ENCODE measurements around the gene WDR41.
A peak's percentile ranks its signal among the peaks of the same experiment; 100 is the strongest.

DNA sequence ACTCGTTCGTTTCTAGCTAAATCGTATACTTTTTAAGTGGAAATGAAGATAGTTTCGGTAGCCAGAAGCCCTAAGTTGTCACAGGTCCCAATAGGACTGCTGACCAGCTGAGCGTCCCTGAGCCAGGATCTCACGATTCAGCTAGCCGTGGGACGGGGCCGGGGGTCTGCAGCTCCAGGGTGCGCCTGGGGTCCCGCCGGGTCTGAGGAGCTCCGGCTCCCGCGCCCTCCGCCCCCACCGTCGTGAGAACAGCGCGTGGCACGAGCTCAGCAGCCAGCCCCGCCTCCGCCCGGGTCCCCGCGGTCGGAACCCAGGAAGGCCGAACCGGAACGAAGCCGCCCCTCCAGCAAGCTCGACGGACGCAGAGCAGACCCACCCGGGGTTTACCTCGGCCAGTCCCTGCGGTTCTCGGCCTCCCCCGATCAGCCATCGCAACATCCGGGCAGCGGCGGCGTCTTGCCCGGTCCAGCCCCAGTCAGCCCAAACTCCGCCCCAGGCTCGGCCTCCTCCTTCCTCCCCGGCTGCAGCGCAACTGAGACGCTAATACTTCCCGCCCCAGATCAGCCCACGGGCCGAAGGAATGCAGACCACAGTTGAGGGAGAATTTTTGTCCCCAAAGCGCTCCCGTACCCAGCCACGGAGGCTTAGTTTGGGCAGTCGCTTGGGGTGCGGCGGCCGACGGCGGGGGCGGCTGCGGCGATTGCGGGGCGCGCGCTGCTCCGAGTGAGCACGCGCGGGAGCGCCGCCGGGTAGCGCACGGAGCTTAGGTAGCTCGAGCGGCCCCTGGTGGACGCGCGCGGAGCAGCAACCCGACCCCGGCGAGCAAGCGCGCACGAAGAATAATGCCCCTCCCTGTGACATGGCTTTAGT is at the start of gene WDR41:
- TF ChIP-seq POLR2A (IDR thresholded peaks at IDR 0.05; ENCODE audit: low read depth, low read length), result peak; percentile 71
- no peak for TF ChIP-seq PAX5 (IDR thresholded peaks at IDR 0.05; ENCODE audit: insufficient read depth, low read length, severe bottlenecking)
